GM12872 (cell line): ENCODE measurements around the gene VKORC1.

Experiments
- TF ChIP-seq, protein P1 (sequence below): IDR thresholded peaks from 3 replicates; pipeline ENCODE4 v1.5.1; 2011; ENCODE audit warnings: low read depth, mild to moderate bottlenecking, low read length, moderate library complexity; ENCODE audit not compliant: insufficient read depth

VKORC1 gene

GRCh38 chr16:31094424-31095120 lies at the start of gene VKORC1:
TSS of gene VKORC1 (minus strand) at chr16:31094797. CDS start at chr16:31094729, 68 bp downstream.
- TF ChIP-seq, protein P1, sequence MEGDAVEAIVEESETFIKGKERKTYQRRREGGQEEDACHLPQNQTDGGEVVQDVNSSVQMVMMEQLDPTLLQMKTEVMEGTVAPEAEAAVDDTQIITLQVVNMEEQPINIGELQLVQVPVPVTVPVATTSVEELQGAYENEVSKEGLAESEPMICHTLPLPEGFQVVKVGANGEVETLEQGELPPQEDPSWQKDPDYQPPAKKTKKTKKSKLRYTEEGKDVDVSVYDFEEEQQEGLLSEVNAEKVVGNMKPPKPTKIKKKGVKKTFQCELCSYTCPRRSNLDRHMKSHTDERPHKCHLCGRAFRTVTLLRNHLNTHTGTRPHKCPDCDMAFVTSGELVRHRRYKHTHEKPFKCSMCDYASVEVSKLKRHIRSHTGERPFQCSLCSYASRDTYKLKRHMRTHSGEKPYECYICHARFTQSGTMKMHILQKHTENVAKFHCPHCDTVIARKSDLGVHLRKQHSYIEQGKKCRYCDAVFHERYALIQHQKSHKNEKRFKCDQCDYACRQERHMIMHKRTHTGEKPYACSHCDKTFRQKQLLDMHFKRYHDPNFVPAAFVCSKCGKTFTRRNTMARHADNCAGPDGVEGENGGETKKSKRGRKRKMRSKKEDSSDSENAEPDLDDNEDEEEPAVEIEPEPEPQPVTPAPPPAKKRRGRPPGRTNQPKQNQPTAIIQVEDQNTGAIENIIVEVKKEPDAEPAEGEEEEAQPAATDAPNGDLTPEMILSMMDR: no peak

GRCh38 chr16:31143694-31144148 lies 49.1 kb upstream of the VKORC1 start:
- TF ChIP-seq, protein P1: no peak

GRCh38 chr16:31143011-31143693 lies 48.6 kb upstream of the VKORC1 start:
- TF ChIP-seq, protein P1: no peak

DNA sequence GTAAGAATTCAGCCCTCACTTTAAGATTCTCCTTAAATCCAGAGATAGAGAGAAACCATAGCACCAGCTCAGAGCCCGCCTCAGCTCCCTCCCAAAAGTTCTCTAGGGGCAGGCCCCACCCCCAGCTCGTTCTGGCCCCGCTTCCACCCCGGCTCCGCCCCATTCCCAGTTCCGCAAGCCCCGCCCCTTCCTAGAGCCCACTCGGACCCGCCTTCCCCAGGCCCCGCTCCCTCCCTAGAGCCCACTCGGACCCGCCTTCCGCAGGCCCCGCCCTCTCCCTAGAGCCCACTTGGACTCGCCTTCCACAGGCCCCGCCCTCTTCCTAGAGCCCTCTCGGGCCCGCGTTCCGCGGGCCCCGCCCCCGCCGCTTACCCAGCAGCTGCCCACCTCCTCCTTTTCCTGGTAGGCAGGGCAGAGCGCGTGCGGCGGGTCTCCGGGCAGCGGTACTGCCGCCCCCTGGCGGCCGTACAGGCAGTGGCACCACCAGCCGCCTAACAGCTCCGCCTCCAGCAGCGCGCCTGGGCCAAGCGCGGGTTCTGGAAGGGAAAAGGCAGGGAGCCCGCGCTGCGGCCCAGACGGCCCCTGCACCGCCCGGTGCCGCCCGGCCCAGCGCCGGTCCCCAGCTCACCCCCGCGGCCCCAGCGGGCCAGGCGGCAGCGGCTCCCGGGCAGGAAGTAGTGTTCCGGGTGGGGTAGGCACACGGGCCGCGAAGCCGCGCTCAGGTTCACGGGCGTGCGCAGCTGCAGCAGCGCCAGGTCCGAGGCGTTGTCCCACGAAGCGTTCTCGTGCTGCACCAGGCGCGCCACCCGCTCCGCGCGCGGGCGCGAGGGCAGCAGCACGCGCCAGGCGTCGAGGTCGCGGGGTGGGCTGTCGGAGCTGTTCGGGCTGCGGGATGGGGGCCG lies 47.8 kb upstream of the VKORC1 start:
- TF ChIP-seq, protein P1: peak; percentile 90

DNA sequence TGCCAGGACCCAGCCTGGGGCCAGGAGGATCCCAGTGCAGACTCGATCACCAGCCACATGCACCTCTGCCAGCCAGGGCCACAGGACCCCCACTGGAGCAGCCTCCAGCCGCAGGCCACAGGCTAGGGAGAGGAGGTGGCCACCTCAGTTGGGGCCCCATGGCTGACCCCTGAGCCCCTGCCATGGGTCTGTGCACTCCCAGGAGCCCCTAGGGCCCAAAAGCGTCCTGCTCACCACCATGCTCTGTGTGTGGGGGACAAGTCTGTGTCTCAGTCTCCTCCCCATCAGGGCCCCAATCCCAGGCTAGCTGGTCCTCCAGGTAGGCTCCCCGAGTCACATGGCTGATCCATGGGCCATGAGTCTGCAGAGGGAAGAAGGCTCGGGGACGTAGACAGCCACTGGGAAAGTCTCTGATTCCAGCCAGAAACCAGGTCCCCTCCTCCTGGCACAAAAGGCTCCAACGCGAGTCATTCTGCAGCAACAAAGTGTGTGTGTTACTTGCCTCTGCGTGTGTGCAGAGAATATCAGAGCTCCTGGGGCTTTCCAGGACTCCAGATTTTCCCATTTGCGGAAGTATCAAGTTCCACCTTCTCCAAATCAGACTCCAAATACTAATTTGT lies 47.0 kb upstream of the VKORC1 start:
- TF ChIP-seq, protein P1: no peak

GRCh38 chr16:31138621-31139578 lies 44.3 kb upstream of the VKORC1 start:
- TF ChIP-seq, protein P1: no peak
